Prostate gland (tissue), 2 donors: ENCODE results near the gene GOLGA2.

Experiments used
- CTCF ChIP-seq, 4 experiments: fragments of 200-600 bp in 2 of 4; fragments of 450-650 bp in 2 of 4; sonication (generic) in 2 of 4; IDR thresholded peaks; 1 replicate in 3 of 4; 2 replicates in 1 of 4; pipeline ENCODE4 v1.5.1; 2016 to 2019; ENCODE audit warnings: antibody characterized with exemption in 4 of 4, mild to moderate bottlenecking in 2 of 4, moderate library complexity in 2 of 4
- POLR2AphosphoS5 ChIP-seq: sonication (generic); formaldehyde crosslinking; IDR thresholded peaks from one replicate; pipeline ENCODE4 v1.6.1; 2017; ENCODE audit warnings: antibody characterized with exemption

GRCh38 chr9:128224877-128225276 is 50.9 kb downstream of the GOLGA2 start:
- no peak for TF ChIP-seq CTCF (IDR thresholded peaks at IDR 0.05)
- TF ChIP-seq POLR2AphosphoS5 = no peak
